Erythroblast (primary cell): ENCODE data around the gene MAP3K7CL.
A peak's percentile ranks its signal among the peaks of the same experiment; 100 is the strongest.

Experiments used
- DNase-seq, 2 experiments: peaks; one replicate each; lab custom pipeline; 2025; lab: John Stamatoyannopoulos, UW
- GATA1 ChIP-seq: IDR thresholded peaks from 2 replicates; pipeline ENCODE4 v1.6.1; 2011; ENCODE audit warnings: low read depth, mild to moderate bottlenecking, control low read depth, low read length, moderate library complexity
- POLR2A ChIP-seq: IDR thresholded peaks from 2 replicates; pipeline ENCODE4 v1.6.1; 2011; ENCODE audit warnings: mild to moderate bottlenecking, low read length

Gene MAP3K7CL

GRCh38 chr21:29186246-29186645 lies 55.8 kb downstream of the MAP3K7CL start:
- DNase-seq = no peak
- TF ChIP-seq POLR2A (no peak), GATA1 (no peak)

- TF ChIP-seq POLR2A (no peak), GATA1 (no peak)
- peak in 1 of 2 experiments; percentile 16 for DNase-seq
Measured at GRCh38 chr21:29187944-29188343, 57.5 kb downstream of the MAP3K7CL start.

- TF ChIP-seq GATA1 (no peak), POLR2A (no peak)
- DNase-seq = no peak
Measured at GRCh38 chr21:29189353-29189752, 58.9 kb downstream of the MAP3K7CL start.

GRCh38 chr21:29190923-29191331 lies 60.5 kb downstream of the MAP3K7CL start:
- DNase-seq = peak in 1 of 2 experiments; percentile 27
- TF ChIP-seq GATA1 = no peak
- no peak for TF ChIP-seq POLR2A

DNA sequence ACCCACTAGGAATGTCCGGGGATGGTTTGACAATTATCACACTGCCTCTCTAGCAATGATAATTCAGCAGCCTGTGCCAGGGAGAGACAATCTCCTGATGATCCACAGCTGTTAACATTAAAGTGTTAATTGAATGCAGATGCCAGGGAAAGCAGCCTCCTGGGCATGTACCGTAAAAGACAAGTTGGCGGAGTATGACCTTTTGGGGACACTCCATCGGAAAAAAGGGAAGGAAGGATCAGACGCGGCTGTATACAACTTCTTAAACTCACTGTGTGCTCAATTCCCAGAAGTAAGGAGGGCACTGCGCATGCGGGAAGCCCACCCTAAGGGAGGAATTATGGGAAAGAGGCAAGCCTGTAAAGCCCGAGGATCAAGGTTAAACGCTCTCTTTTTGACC lies 62.6 kb downstream of the MAP3K7CL start:
- no peak for DNase-seq
- no peak for TF ChIP-seq GATA1
- TF ChIP-seq POLR2A = no peak

GRCh38 chr21:29193901-29194300 lies 63.5 kb downstream of the MAP3K7CL start:
- DNase-seq = no peak
- TF ChIP-seq POLR2A = no peak
- no peak for TF ChIP-seq GATA1

- TF ChIP-seq POLR2A (no peak), GATA1 (no peak)
Measured at GRCh38 chr21:29194342-29194741, 63.9 kb downstream of the MAP3K7CL start.

DNA sequence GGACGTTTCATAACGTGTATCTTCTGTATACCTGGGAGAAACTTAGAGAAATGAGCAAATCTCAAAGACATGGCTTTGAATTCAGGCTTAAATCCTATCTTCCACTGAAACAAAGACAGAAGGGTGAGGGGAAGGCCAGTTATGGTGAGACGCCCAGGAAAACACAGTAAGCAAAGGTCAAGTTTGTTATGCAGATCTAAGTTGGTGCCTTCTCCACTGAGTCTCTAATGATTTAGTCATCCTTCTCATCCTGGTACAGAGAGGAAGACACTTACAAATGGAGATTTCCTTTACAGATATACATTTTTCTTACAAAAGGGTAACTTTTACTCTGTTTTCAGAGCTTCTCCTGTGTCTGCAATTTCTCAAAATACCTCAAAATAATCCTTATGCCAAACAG lies 64.4 kb downstream of the MAP3K7CL start:
- no peak for DNase-seq

More at GRCh38 chr21:29194342-29194741, 63.9 kb downstream of the MAP3K7CL start:
- no peak for DNase-seq

GRCh38 chr21:29195981-29196669 lies 65.7 kb downstream of the MAP3K7CL start:
- peak; percentile 5 to 27 for DNase-seq
- TF ChIP-seq GATA1 (no peak), POLR2A (no peak)

More for the DNA sequence above, 64.4 kb downstream of the MAP3K7CL start:
- no peak for TF ChIP-seq GATA1
- no peak for TF ChIP-seq POLR2A

DNA sequence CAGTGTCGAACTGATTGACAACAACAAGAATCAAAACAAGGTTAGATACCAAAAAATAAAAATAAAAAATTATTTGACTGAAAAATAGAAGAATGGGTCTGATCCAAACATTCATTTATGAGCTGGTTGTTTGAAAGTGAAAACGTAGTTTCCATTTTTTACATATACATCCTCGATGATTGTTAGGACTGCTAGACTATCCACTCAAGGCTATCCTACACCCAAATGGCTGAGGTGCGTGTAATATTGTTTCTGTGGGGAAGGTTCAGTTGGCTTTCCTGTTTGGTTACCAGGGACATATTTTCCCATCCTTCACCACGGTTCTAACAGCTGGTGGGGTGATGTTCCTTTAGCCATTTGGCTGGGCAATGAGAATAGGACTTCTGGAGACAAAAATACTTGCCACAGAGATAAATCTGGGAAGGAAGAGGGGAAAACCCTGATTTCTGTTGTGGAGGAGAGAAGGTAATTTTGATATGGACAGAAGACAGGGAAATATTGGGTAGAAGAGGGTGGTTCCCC lies 66.3 kb downstream of the MAP3K7CL start:
- no peak for DNase-seq

GRCh38 chr21:29201186-29201585 lies 70.7 kb downstream of the MAP3K7CL start:
- no peak for DNase-seq
- TF ChIP-seq POLR2A (no peak), GATA1 (no peak)

More for the DNA sequence above, 66.3 kb downstream of the MAP3K7CL start:
- no peak for TF ChIP-seq POLR2A
- no peak for TF ChIP-seq GATA1

- no peak for DNase-seq
- TF ChIP-seq POLR2A (no peak), GATA1 (no peak)
Measured at GRCh38 chr21:29205009-29205408, 74.6 kb downstream of the MAP3K7CL start.

DNA sequence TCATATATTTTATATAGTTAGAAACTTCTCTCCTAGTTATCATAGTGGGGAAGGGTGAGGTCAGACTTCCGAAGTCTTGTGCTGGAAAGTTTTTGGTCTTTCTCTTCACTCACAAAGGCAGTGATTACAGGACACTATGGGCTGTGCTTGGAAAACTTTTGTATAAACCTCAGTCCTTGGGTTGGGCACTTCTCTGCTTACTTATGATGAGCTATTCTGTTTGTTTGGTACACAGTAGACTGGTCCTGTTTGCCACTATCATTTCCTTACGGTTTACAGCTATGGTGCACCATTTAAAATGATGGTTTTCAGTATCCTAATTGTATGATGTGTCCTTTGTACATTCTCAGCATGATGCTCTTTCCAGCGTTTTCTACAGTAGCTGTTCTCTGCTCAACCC lies 75.5 kb downstream of the MAP3K7CL start:
- DNase-seq = no peak
- TF ChIP-seq GATA1 (no peak), POLR2A (no peak)

DNA sequence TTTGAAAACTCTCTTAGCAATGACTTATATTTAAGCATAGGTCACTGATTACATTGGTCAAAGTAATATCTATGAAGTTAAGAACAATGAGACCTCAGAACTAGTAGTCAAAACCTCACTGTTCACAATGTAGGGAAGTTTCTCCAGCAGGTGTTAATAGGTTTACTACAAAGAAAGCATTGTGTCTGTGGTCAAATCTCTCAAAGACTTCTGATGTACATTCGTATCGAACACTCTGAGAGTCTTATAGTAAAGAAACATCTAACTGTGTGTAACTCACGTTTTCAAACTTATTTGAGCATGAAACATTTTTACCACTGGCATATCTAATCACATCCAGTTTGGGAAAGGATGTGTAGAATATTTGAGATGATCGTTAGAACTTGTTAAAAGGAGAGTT lies 76.0 kb downstream of the MAP3K7CL start:
- TF ChIP-seq GATA1 (no peak), POLR2A (no peak)
- DNase-seq = no peak
